Pancreas (tissue), 10 donors: Measurements from ENCODE around the gene P2RY2. TPM values are rescaled to one million over a fixed set of nuclear protein-coding genes. Genes with fewer than 3 reads are reported as not detected.
A peak's percentile ranks its signal among the peaks of the same experiment; 100 is the strongest.

Experiments used
- ATAC-seq, 4 donors: fragments of 200-7000 bp; cut with Tn5 transposase; one replicate each; pipeline versions ENCODE4 v1.8.0 to v1.9.1; 2020; ENCODE audit warnings: mild to moderate bottlenecking in 4 of 4, moderate library complexity in 4 of 4
- DNase-seq, 6 donors: peaks; one replicate each; pipeline ENCODE4 v3.0.0-alpha.2; 2020
- FAIRE-seq: peaks from 2 replicates; lab custom pipeline; 2012; peaks lifted over from hg19 to GRCh38; lab: Jason Lieb, UNC
- H3K27ac ChIP-seq, 4 donors: fragments of 200-600 bp; sonication (generic); 1 replicate in 3 of 4; 2 replicates in 1 of 4; pipeline versions ENCODE4 v1.5.0 to v1.8.0; 2020
- H3K27me3 ChIP-seq, 4 donors: fragments of 200-600 bp; one replicate each; pipeline ENCODE4 v1.8.0; 2021
- H3K36me3 ChIP-seq, 3 donors: fragments of 200-600 bp; sonication (generic) in 1 of 3; one replicate each; pipeline versions ENCODE4 v1.5.0 to v1.8.0; 2020 to 2021
- H3K4me1 ChIP-seq, 3 donors: fragments of 200-600 bp; one replicate each; pipeline ENCODE4 v1.8.0; 2021
- H3K4me3 ChIP-seq, 4 donors: fragments of 200-600 bp; sonication (generic) in 2 of 4; one replicate each; pipeline versions ENCODE4 v1.5.0 to v1.8.0; 2020 to 2021
- H3K9me3 ChIP-seq, 4 donors: fragments of 200-600 bp; one replicate each; pipeline ENCODE4 v1.8.0; 2021
- WGBS, 2 donors: extraction: QIAGEN DNeasy Blood & Tissue Kit; methylation state at CpG; one replicate each; pipeline ENCODE4 v1.1.7; 2013; 5-methylcytosine and 5-hydroxymethylcytosine counted together
- intact Hi-C, 3 donors: fragments of 100-400 bp; cut with DNase I; formaldehyde crosslinking; loops; one replicate each; pipeline versions ENCODE4 v1.11.1 to v1.14.2; 2022
- polyA plus RNA-seq, 2 donors: library from polyadenylated mRNA; stranded (reverse); fragments of 200-250 nt; gene quantifications; one replicate each; pipeline ENCODE4 v1.2.3, GENCODE V29; 2013
- total RNA-seq, 6 donors: library from RNA; stranded (reverse); fragmentation: NEBNext Ultra II Directional in 4 of 6; extraction: Animal tissue kit (Norgen Biotek cat#: 25700) in 4 of 6; gene quantifications; one replicate each; pipeline versions ENCODE4 v1.2.1 to v1.2.4, GENCODE V29; 2021 to 2023
- TF ChIP-seq, protein P1 (sequence below), 4 donors: fragments of 200-600 bp; sonication (generic) in 3 of 4; IDR thresholded peaks; one replicate each; pipeline versions ENCODE4 v1.5.0 to v1.8.0; 2021; ENCODE audit warnings: antibody characterized with exemption in 4 of 4
- donor health status: healthy with polysubstance abuse.
- donor health status: DM: no; HTN: no; CAD: no; lungs with moderate emphysema.
- donor health status: DM: no; HTN: no; CAD: no.
- donor health status: control.
- donor health status: control.
- donor health status: Bipolar disorder and iron deficiency.
- donor health status: DM: yes; HTN: yes; CAD: no.
- donor health status: DM: no; HTN: no; CAD: no.
- donor health status: DM: no; HTN: no; CAD: no.
- donor health status: DM: yes; HTN: yes; CAD: no.

Gene P2RY2
- total and polyA plus RNA-seq, 8 donors: 0.24 to 2.0 (median 0.47) TPM

- 65 to 72% methylated on average over 2 of the region's 2 CpGs for WGBS, 2 donors
- no peak for ATAC-seq
- no peak for DNase-seq
- no peaks in the 10 kb centered on the region for H3K4me1 ChIP-seq
- H3K27me3 ChIP-seq: no peaks in the 10 kb centered on the region
- intact Hi-C loops: loop anchor here in 2 of 3 donors (10.0 kb wide), 2 partner anchors 62 to 422 kb away; no protein-coding TSS in a partner anchor
- H3K9me3 ChIP-seq: no peaks in the 10 kb centered on the region
- H3K4me3 ChIP-seq: no peak overlapping the region
- no peak overlapping the region for H3K27ac ChIP-seq
- H3K36me3 ChIP-seq: no peaks in the 10 kb centered on the region
- FAIRE-seq: no peak
- TF ChIP-seq, protein P1, sequence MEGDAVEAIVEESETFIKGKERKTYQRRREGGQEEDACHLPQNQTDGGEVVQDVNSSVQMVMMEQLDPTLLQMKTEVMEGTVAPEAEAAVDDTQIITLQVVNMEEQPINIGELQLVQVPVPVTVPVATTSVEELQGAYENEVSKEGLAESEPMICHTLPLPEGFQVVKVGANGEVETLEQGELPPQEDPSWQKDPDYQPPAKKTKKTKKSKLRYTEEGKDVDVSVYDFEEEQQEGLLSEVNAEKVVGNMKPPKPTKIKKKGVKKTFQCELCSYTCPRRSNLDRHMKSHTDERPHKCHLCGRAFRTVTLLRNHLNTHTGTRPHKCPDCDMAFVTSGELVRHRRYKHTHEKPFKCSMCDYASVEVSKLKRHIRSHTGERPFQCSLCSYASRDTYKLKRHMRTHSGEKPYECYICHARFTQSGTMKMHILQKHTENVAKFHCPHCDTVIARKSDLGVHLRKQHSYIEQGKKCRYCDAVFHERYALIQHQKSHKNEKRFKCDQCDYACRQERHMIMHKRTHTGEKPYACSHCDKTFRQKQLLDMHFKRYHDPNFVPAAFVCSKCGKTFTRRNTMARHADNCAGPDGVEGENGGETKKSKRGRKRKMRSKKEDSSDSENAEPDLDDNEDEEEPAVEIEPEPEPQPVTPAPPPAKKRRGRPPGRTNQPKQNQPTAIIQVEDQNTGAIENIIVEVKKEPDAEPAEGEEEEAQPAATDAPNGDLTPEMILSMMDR (IDR thresholded peaks at IDR 0.05): no peak
Measured at GRCh38 chr11:73246303-73246702, 28.2 kb downstream of the P2RY2 start.

DNA sequence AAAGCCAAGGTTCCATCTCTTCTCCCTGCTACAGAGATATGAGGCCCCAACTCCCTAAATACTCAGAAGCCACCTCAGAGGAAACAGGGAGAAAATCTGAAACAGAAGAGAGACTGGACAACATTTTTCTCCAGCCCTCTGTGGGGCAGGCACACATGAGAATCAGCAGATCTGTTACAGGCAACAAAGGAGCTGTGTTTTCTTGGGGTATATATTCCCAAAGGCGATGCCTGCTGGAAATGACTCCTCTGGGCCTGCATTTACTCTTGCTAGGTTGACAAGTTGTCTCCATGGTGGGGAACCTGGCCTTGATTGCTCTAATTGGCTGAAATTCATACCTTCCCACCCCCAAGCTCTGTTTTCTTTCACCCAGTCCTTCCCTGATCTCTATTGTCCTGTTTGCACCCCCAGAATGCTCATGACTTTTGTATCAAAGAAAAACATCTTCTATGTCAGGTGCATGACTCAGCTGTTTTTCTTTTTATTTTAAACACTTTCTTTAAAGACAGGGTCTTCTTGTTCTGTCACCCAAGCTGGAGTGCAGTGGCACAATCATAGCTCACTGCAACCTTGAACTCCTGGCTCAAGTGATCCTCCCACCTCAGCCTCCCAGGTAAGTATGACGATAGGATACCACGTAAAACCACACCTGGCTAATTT is 30.6 kb downstream of the P2RY2 start:
- ATAC-seq (no peak), FAIRE-seq (no peak), DNase-seq (no peak)
- Histone ChIP-seq H3K27me3 (no peaks in the 10 kb centered on the region), H3K4me1 (no peaks in the 10 kb centered on the region), H3K4me3 (no peak overlapping the region), H3K36me3 (no peaks in the 10 kb centered on the region), H3K27ac (no peak overlapping the region), H3K9me3 (no peaks in the 10 kb centered on the region)
- TF ChIP-seq, protein P1 (IDR thresholded peaks at IDR 0.05): no peak
- WGBS, 2 donors: 88 to 97% methylated on average over 3 of the region's 3 CpGs
- intact Hi-C loops: loop anchor here in 2 of 3 donors (10.0 kb wide), 2 partner anchors 64 to 424 kb away; no protein-coding TSS in a partner anchor

GRCh38 chr11:73249304-73249703 is 31.2 kb downstream of the P2RY2 start:
- TF ChIP-seq, protein P1 (IDR thresholded peaks at IDR 0.05): no peak
- H3K27ac ChIP-seq: no peak overlapping the region
- H3K9me3 ChIP-seq: no peaks in the 10 kb centered on the region
- WGBS, 2 donors: 69 to 72% methylated on average over 5 of the region's 5 CpGs
- no peaks in the 10 kb centered on the region for H3K27me3 ChIP-seq
- intact Hi-C loops: loop anchor here in 2 of 3 donors (10.0 kb wide), 2 partner anchors 65 to 425 kb away; no protein-coding TSS in a partner anchor
- H3K4me3 ChIP-seq: no peak overlapping the region
- H3K4me1 ChIP-seq: no peaks in the 10 kb centered on the region
- DNase-seq: no peak
- ATAC-seq: peak in 1 of 4 donors; percentile 21
- no peak for FAIRE-seq
- no peaks in the 10 kb centered on the region for H3K36me3 ChIP-seq

DNA sequence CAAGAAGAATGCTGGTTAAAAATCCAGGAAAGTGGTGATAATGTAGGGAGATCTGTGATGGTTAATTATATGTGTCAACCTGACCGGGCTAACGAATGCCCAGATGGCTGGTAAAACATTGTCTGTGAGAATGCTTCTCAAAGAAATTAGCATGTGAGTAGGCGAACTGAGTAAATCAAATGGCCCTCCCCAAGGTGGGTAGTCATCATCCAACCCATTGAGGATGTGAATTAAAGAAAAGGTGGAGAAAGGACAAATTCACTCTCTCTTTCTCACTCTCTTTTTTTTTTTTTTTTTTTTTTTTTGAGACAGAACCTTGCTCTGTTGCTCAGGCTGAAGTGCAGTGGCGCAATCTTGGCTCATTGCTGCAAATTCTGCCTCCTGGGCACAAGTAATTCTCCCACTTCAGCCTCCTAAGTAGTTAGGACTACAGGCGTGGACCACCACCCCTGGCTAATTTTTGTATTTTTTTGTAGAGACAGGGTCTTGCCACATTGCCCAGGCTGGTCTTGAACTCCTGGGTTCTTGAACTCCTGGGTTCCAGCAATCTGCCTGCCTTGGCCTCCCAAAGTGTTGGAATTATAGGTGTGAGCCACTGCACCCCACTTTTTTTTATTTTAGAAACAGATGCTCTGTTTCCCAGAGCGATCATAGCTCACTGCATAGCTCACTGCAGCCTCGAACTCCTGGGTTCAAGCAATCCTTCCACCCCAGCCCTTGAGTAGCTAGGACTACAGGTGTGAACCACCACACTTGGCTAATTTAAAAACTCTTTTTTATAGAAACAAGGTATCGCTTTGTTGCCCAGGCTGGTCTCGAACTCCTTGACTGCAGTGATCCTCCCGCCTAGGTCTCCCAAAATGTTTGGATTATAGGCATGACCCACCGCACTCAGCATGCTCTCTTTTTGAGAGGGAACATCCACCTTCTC is 32.0 kb downstream of the P2RY2 start:
- TF ChIP-seq, protein P1 (IDR thresholded peaks at IDR 0.05): no peak
- intact Hi-C loops: loop anchor here in 2 of 3 donors (10.0 kb wide), 2 partner anchors 65 to 425 kb away; no protein-coding TSS in a partner anchor
- H3K4me3 ChIP-seq: no peak overlapping the region
- no peaks in the 10 kb centered on the region for H3K27me3 ChIP-seq
- no peak for DNase-seq
- no peaks in the 10 kb centered on the region for H3K9me3 ChIP-seq
- no peak overlapping the region for H3K27ac ChIP-seq
- no peak for ATAC-seq
- WGBS, 2 donors: 85 to 89% methylated on average over 11 of the region's 11 CpGs
- no peak for FAIRE-seq
- no peaks in the 10 kb centered on the region for H3K4me1 ChIP-seq
- no peaks in the 10 kb centered on the region for H3K36me3 ChIP-seq
